HG02623 (cell line): ENCODE data around the gene LAX1.
"Not testable (repeated sequence)": the region's sequence is repeated elsewhere in the genome, so short reads cannot be mapped to it uniquely, and the experiment has no call there.

Experiments
- ATAC-seq: cut with Tn5 transposase; IDR thresholded peaks from one replicate; pipeline ENCODE4 v1.9.1; 2021; ENCODE audit warnings: moderate library complexity; ENCODE audit not compliant: unreplicated experiment

Gene LAX1

GRCh38 chr1:203765029-203765837 is at the start of gene LAX1:
Gene LAX1, plus strand, starts transcription at chr1:203765183. Its CDS starts 383 bp downstream, at chr1:203765566.
- no peak for ATAC-seq

- no peak for ATAC-seq
Measured at GRCh38 chr1:203717120-203717519, 47.9 kb upstream of the LAX1 start.

GRCh38 chr1:203720242-203720641 is 44.7 kb upstream of the LAX1 start:
- ATAC-seq, result no peak

- no peak for ATAC-seq
Measured at GRCh38 chr1:203722909-203723308, 42.1 kb upstream of the LAX1 start.

- ATAC-seq, result no peak
Measured at GRCh38 chr1:203726417-203726867, 38.5 kb upstream of the LAX1 start.

- ATAC-seq, result no peak
Measured at GRCh38 chr1:203733009-203733863, 31.7 kb upstream of the LAX1 start.

GRCh38 chr1:203742436-203742835 is 22.5 kb upstream of the LAX1 start:
- ATAC-seq, result no peak

- no peak for ATAC-seq
Measured at GRCh38 chr1:203743091-203743571, 21.9 kb upstream of the LAX1 start.

GRCh38 chr1:203744075-203744972 is 20.7 kb upstream of the LAX1 start:
- peak; percentile 61 for ATAC-seq

GRCh38 chr1:203746281-203746680 is 18.7 kb upstream of the LAX1 start:
- no peak for ATAC-seq

- no peak for ATAC-seq
Measured at GRCh38 chr1:203751051-203751450, 13.9 kb upstream of the LAX1 start.

- not testable (repeated sequence) for ATAC-seq
Measured at GRCh38 chr1:203751618-203752361, 13.2 kb upstream of the LAX1 start.

- ATAC-seq, result peak; percentile 69
Measured at GRCh38 chr1:203754455-203754864, 10.5 kb upstream of the LAX1 start.

- no peak for ATAC-seq
Measured at GRCh38 chr1:203756036-203756435, 8.9 kb upstream of the LAX1 start.

GRCh38 chr1:203758749-203759148 is 6.2 kb upstream of the LAX1 start:
- not testable (repeated sequence) for ATAC-seq

GRCh38 chr1:203760506-203760905 is 4.5 kb upstream of the LAX1 start:
- ATAC-seq, result no peak

- ATAC-seq, result not testable (repeated sequence)
Measured at GRCh38 chr1:203761958-203762357, 3.0 kb upstream of the LAX1 start.

- ATAC-seq, result no peak
Measured at GRCh38 chr1:203763505-203763904, 1.5 kb upstream of the LAX1 start.

GRCh38 chr1:203764105-203765028 is 616 bp upstream of the LAX1 start:
- ATAC-seq, result no peak
